Activated naive CD4-positive, alpha-beta T cell treated with Interleukin-2 at 50 U/mL for 16 hours (primary cell): Measurements from ENCODE around the gene ZNF579.

Source experiments
- DNase-seq: peaks from one replicate; pipeline ENCODE4 v3.0.0-alpha.2; 2020

Gene ZNF579, protein sequence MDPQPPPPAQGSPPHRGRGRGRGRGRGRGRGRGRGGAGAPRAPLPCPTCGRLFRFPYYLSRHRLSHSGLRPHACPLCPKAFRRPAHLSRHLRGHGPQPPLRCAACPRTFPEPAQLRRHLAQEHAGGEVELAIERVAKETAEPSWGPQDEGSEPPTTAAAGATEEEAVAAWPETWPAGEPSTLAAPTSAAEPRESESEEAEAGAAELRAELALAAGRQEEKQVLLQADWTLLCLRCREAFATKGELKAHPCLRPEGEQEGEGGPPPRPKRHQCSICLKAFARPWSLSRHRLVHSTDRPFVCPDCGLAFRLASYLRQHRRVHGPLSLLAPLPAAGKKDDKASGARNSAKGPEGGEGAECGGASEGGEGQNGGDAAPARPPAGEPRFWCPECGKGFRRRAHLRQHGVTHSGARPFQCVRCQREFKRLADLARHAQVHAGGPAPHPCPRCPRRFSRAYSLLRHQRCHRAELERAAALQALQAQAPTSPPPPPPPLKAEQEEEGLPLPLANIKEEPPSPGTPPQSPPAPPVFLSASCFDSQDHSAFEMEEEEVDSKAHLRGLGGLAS

GRCh38 chr19:55580628-55581144 lies at the start of gene ZNF579:
ZNF579 (minus strand) TSS chr19:55580848; CDS start chr19:55579639, 1,209 bp downstream.
- DNase-seq = peak; percentile 84

- DNase-seq = peak; percentile 53
Observed at GRCh38 chr19:55626350-55626749, 45.7 kb upstream of the ZNF579 start.

DNA sequence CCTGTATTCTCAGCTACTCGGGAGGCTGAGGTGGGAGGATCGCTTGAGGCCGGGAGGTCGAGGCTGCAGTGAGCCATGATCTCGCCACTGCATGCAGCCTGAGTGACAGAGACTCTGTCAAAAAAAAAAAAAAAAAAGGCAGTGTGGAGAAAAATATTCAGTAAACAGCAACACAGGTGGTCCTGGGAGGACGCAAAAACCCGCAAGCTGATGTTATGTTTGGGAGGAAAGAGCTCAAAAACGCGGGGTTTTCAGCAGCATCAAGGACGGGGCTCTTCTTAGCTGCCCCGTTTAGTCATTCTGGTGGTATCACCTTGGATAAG lies 44.3 kb upstream of the ZNF579 start:
- DNase-seq = no peak

DNA sequence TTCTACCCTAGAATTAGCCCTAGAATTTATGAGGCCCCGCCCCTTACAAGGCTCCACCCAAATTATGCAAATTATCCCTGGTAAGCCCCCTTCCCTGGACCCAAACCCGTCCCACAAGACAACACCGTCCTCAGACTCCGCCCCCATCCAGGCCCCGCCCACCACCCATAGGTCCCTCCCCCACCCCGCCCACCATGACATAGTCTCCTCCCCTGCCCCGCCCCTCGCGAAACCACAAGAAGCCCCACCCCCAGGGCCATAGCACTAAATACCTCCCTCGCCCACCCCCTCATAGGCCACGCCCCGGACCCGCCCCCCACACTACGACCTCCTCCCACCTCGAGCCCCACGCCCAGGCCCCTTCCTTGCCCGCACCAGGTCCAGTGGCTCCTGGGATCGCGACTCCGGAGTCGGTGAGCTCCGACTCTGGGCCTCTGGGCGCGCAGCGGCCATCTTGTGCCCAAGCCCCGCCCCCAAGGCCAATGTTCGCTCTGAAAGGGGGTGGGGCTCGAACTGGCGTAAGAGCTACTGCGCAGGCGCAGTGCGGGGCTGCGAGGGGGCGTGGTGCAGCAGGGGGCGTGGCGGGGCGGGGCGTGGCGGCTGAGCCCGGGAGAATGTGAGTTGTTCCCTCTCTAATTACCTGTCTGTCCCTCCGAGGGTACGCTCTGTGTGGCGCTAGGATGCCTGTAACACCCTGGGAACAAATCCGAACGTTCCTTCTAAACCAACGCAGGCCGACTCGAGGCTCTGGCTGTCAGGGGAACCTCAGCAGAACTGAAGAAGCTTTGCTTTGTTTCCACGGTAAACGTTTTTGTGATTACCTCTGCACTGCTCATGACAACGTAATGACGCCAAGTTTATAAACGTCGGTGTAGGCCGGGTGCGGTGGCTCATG lies 43.7 kb upstream of the ZNF579 start, which contains the start of gene ZNF784:
Gene ZNF784 (minus strand): TSS at position 458 of the 895 bp plus-strand sequence. CDS start 5 bp downstream, at position 453.
- DNase-seq = peak; percentile 91

DNA sequence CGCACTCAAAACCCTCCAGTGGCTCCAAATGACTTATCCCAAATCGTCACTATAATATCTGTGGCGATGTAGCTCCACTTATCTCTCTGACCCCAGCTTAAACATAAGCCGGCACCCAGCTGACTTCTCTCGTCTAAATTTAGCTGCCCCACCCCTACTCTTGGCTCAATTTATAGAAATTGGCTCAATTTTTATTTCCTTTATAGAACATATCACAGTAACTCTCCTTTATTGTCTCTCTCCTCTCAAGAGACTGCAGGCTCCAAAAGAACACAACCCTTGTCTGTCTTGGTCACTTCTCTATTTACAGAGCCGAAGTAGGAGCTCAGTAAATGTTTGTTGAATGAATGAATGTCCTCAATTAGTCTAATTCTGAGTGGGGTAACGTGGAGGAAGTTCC lies 42.9 kb upstream of the ZNF579 start:
- no peak for DNase-seq

- DNase-seq = no peak
Observed at GRCh38 chr19:55623130-55623529, 42.5 kb upstream of the ZNF579 start.

- no peak for DNase-seq
Observed at GRCh38 chr19:55622242-55622969, 41.8 kb upstream of the ZNF579 start.

GRCh38 chr19:55621673-55622231 lies 41.1 kb upstream of the ZNF579 start:
- DNase-seq = no peak

GRCh38 chr19:55621205-55621672 lies 40.6 kb upstream of the ZNF579 start:
- no peak for DNase-seq

- DNase-seq = no peak
Observed at GRCh38 chr19:55620410-55621204, 40.0 kb upstream of the ZNF579 start.

DNA sequence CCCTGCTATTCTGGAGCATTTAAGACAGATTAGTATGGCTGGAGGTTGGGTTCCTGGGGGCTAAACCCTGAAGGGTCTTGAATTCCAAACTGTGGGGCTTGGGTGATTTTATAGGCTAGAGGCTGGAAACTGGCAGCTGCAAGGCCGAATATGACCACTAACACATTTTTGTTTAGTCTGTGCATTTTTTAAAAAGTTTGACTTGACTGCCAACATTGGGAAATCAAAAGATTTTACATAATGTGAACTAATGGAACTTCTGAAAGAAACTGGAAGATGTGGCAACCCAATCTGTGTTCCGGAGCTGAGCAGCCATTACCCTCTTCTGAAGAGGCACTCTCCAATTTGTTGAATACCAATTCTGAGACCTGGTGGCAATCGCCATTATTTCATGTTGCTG lies 38.6 kb upstream of the ZNF579 start:
- DNase-seq = no peak

DNA sequence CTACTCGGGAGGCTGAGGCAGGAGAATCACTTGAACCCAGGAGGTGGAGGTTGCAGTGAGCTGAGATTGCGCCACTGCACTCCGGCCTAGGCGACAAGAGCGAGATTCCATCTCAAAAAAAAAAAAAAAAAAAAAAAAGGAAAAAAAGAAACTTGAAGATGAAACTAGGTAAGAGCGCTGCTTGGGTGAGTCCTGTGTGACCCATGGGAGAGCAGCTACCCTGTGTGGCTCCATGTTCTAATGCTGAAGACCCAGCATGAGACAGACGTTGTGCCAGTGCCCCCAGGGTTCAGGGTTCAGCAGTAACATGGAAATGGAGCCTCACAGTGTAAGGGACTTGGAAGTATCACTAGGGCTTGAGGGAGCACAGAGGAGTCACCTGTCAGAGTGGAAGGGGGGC lies 37.8 kb upstream of the ZNF579 start:
- no peak for DNase-seq

GRCh38 chr19:55617426-55617825 lies 36.8 kb upstream of the ZNF579 start:
- DNase-seq = no peak

GRCh38 chr19:55616395-55616875 lies 35.8 kb upstream of the ZNF579 start:
- DNase-seq = no peak

GRCh38 chr19:55615543-55616394 lies 35.1 kb upstream of the ZNF579 start:
- DNase-seq = no peak

- DNase-seq = no peak
Observed at GRCh38 chr19:55614711-55615542, 34.3 kb upstream of the ZNF579 start.

GRCh38 chr19:55613930-55614710 lies 33.5 kb upstream of the ZNF579 start:
- DNase-seq = no peak

GRCh38 chr19:55613396-55613795 lies 32.7 kb upstream of the ZNF579 start:
- DNase-seq = no peak
